MCF 10A (cell line): ENCODE data around the gene TMEM203. TPM values are rescaled to one million over a fixed set of nuclear protein-coding genes. Genes with fewer than 3 reads are reported as not detected.

Experiments
- BruUV-seq: library from RNA; stranded (reverse); fragments of 400-500 nt; replicated peaks from 2 replicates; lab custom pipeline; 2021; lab: Mats Ljungman, UMichigan
- CTCF ChIA-PET: fragments of 300-600 bp; sonication (Branson Sonifier 250); formaldehyde crosslinking; extraction: SDS; loops from one replicate; lab custom pipeline; 2021; ENCODE audit warnings: antibody characterized with exemption, inconsistent platforms; lab: Yijun Ruan, JAX
- POLR2A ChIA-PET: fragments of 300-600, 350-650 bp; sonication (Branson Sonifier 250); formaldehyde crosslinking; extraction: SDS; loops from one replicate; lab custom pipeline; 2020; ENCODE audit warnings: antibody characterized with exemption, inconsistent platforms; lab: Yijun Ruan, JAX
- DNase-seq: peaks from one replicate; pipeline ENCODE4 v3.0.0-alpha.2; 2018; ENCODE audit not compliant: unreplicated experiment
- H3K27ac Mint-ChIP-seq: one replicate; pipeline ENCODE4 v1.8.0; 2022; ENCODE audit warnings: mild to moderate bottlenecking, low read depth, mixed read lengths; ENCODE audit not compliant: unreplicated experiment
- H3K27me3 Mint-ChIP-seq: one replicate; pipeline ENCODE4 v1.8.0; 2022; ENCODE audit warnings: mixed read lengths; ENCODE audit not compliant: insufficient read depth, unreplicated experiment
- H3K36me3 Mint-ChIP-seq: one replicate; pipeline ENCODE4 v1.8.0; 2022; ENCODE audit warnings: mild to moderate bottlenecking, moderate library complexity, mixed read lengths; ENCODE audit not compliant: insufficient read depth, unreplicated experiment
- H3K4me1 Mint-ChIP-seq: one replicate; pipeline ENCODE4 v1.8.0; 2022; ENCODE audit warnings: mixed read lengths; ENCODE audit not compliant: insufficient read depth, unreplicated experiment
- H3K4me3 Mint-ChIP-seq: one replicate; pipeline ENCODE4 v1.8.0; 2022; ENCODE audit warnings: mild to moderate bottlenecking, moderate library complexity, mixed read lengths; ENCODE audit not compliant: unreplicated experiment
- H3K9me3 Mint-ChIP-seq: one replicate; pipeline ENCODE4 v1.8.0; 2022; ENCODE audit warnings: mixed read lengths; ENCODE audit not compliant: unreplicated experiment
- intact Hi-C: fragments of 100-400 bp; cut with micrococcal nuclease; formaldehyde crosslinking; loops from 2 replicates; pipeline ENCODE4 v1.14.1; 2022
- total RNA-seq: library from RNA; stranded (reverse); gene quantifications from 2 replicates; pipeline ENCODE4 v1.2.3, GENCODE V29; 2022
- TF ChIP-seq, protein P1 (sequence below): fragments of 200-600 bp; IDR thresholded peaks from one replicate; pipeline ENCODE4 v1.8.0; 2022; ENCODE audit warnings: antibody characterized with exemption, mild to moderate bottlenecking; ENCODE audit not compliant: unreplicated experiment

TMEM203 gene
- total RNA-seq, 1 experiment from 2014 or later = 31.4 TPM

DNA sequence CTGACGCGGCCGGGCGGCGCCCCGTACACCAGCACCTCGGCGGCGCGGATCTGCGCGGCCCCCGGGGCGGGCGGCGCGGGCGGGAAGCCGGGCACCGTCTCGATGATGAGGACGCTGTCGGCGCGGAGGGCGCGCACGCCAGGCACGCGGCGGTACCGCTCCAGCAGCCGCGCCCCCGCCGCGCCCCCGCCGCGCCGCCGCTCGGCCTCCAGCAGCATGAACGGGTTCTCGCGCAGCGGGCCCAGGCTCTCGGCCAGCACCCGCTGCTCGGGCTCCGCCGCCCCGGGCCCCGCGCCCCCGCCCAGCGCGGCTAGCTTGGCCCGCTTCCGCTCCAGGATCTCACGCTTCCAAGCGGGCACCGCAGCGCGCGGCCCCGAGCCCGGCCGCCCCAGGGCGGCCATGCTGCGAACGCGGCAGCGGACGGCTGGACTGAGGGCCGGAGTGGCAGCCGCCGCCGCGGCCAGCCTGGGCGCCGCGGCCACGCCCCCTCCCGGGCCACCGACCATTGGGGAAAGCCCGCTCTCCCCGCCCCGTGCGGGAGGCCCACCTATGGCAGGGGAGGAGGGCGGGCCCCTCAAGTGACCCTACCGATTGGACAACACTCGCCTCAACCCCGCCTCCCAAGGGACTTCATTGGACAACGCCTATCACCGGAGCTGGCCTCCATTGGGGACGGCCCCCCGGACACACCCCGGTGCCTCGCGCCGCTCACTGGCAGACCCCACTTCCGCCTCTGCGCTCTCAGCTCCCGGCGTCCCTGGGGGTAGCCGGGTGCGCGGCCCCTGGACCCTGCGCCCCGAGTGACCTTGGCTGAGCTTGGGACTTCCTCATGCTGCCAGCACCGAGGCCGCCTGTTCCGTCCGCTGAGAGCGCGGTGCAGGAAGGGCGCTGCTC, 4.9 kb downstream of the TMEM203 start, which contains the start of gene TPRN:
Gene TPRN (minus strand): TSS at position 431 of the 894 bp plus-strand sequence. CDS start 30 bp downstream, at position 401.
- Mint-ChIP-seq H3K27ac (no peak within 1 kb of the TSS), H3K36me3 (peaks cover 8% of the 10 kb centered on the region), H3K27me3 (no peaks in the 10 kb centered on the region), H3K9me3 (no peaks in the 10 kb centered on the region), H3K4me3 (peak within 1 kb of the TSS; percentile 76), H3K4me1 (peaks cover 12% of the 10 kb centered on the region)
- TF ChIP-seq, protein P1, sequence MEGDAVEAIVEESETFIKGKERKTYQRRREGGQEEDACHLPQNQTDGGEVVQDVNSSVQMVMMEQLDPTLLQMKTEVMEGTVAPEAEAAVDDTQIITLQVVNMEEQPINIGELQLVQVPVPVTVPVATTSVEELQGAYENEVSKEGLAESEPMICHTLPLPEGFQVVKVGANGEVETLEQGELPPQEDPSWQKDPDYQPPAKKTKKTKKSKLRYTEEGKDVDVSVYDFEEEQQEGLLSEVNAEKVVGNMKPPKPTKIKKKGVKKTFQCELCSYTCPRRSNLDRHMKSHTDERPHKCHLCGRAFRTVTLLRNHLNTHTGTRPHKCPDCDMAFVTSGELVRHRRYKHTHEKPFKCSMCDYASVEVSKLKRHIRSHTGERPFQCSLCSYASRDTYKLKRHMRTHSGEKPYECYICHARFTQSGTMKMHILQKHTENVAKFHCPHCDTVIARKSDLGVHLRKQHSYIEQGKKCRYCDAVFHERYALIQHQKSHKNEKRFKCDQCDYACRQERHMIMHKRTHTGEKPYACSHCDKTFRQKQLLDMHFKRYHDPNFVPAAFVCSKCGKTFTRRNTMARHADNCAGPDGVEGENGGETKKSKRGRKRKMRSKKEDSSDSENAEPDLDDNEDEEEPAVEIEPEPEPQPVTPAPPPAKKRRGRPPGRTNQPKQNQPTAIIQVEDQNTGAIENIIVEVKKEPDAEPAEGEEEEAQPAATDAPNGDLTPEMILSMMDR = no peak
- ChIA-PET POLR2A (interaction anchor here (0.5 to 5.3 kb wide), 17 partner anchors 8 to 174 kb away, joined by 3 to 73 read pairs (median 4); partner anchors contain the start of genes ANAPC2, CYSRT1, MAN1B1 and NELFB), CTCF (interaction anchor here (0.6 to 1.0 kb wide), 4 partner anchors 10 to 154 kb away, joined by 3 to 4 read pairs (median 4); no protein-coding TSS in a partner anchor)
- peak; percentile 100 for DNase-seq
- intact Hi-C loops = no loop called here
- BruUV-seq = no TSS peak

DNA sequence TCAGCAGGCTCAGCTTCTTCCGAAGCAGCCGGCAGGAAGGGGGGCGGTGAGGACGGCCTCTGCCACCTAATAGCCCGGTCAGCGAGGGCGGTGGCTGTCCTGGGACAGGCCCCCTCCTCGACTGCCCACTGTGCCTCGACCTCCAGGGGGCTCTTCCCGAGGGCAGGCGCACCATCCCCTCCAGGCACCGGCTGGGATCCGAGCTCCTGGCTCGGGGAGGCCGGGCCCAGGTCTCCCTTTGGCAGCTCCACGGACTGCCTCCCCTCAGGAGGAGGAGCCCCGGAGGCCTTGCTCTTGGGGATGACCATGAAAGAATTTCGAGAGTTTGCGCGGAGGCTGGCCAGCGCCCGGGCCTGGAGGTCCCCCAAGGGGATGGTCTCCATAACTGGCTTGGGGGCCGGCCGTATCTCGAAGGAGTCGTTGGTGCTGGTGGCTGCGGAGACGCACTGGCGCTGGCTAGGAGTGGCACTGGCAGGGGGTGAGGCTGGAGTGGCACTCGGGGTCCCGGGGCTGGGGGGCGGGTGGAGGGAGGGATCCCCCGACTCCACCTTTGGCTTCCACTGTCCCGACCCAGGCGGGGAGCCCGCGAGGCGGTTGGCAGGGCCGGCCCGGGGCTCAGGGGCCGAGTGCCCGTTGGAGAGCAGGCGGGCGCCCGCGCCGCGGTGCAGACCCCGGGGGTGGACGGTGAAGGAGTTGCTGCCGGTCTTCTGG, 5.9 kb downstream of the TMEM203 start:
- Mint-ChIP-seq H3K36me3 (peaks cover 8% of the 10 kb centered on the region), H3K4me3 (peak overlapping the region; percentile 76), H3K27me3 (no peaks in the 10 kb centered on the region), H3K4me1 (peaks cover 18% of the 10 kb centered on the region), H3K27ac (no peak overlapping the region), H3K9me3 (no peaks in the 10 kb centered on the region)
- ChIA-PET CTCF (interaction anchor here (0.6 to 1.3 kb wide), 4 partner anchors 17 to 711 kb away, joined by 3 to 7 read pairs (median 5); no protein-coding TSS in a partner anchor), POLR2A (interaction anchor here (1.5 to 3.6 kb wide), 4 partner anchors 11 to 70 kb away, joined by 5 to 43 read pairs (median 22); partner anchors contain the start of genes ANAPC2, CYSRT1, RNF224 and SSNA1)
- DNase-seq = no peak
- BruUV-seq = no TSS peak
- intact Hi-C loops = no loop called here
- TF ChIP-seq, protein P1 = no peak

DNA sequence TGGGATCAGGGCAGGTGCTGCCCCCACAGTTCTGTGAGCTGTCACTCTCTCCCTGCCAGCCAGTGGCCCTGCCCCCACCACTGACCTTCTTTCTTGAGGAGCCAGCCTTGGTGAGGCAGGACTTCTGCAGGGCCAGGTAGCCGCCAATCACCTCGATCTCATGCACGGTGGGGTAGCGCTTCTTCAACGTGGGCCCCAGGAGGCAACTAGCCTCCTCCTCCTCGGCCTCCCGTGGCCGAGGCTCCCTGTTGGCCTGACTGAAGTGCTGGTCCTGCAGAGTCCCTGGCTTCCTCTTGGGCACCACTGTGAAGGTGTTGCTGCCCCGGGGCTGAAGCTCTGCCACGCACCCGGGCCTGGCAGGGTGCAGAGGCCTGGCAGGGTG, 6.6 kb downstream of the TMEM203 start:
- no peak for DNase-seq
- H3K4me1 Mint-ChIP-seq = peaks cover 18% of the 10 kb centered on the region
- BruUV-seq = no TSS peak
- no peaks in the 10 kb centered on the region for H3K9me3 Mint-ChIP-seq
- intact Hi-C loops = no loop called here
- peaks cover 8% of the 10 kb centered on the region for H3K36me3 Mint-ChIP-seq
- no peaks in the 10 kb centered on the region for H3K27me3 Mint-ChIP-seq
- TF ChIP-seq, protein P1 = no peak
- peak overlapping the region; percentile 76 for H3K4me3 Mint-ChIP-seq
- no peak overlapping the region for H3K27ac Mint-ChIP-seq
- ChIA-PET CTCF (interaction anchor here (0.6 to 1.3 kb wide), 5 partner anchors 18 to 711 kb away, joined by 3 to 7 read pairs (median 4); no protein-coding TSS in a partner anchor), POLR2A (interaction anchor here (1.5 to 3.6 kb wide), 4 partner anchors 10 to 69 kb away, joined by 5 to 43 read pairs (median 22); partner anchors contain the start of genes ANAPC2, CYSRT1, RNF224 and SSNA1)
